Chondrocyte (in vitro differentiated cells): ENCODE results near the gene RAB14. TPM values are rescaled to one million over a fixed set of nuclear protein-coding genes. Genes with fewer than 3 reads are reported as not detected.

Experiments used
- DNase-seq: peaks from one replicate; pipeline ENCODE4 v3.0.0; 2021; ENCODE audit warnings: mixed read lengths, low spot score
- H3K27ac Mint-ChIP-seq: one replicate; pipeline ENCODE4 v1.8.0; 2021; ENCODE audit warnings: mild to moderate bottlenecking, moderate library complexity, mixed read lengths; ENCODE audit not compliant: unreplicated experiment
- H3K27me3 Mint-ChIP-seq: 2 replicates; pipeline ENCODE4 v1.8.0; 2021; ENCODE audit warnings: low read depth, mixed read lengths
- H3K36me3 Mint-ChIP-seq: 2 replicates; pipeline ENCODE4 v1.8.0; 2021; ENCODE audit warnings: low read depth, mixed read lengths
- H3K4me1 Mint-ChIP-seq: 2 replicates; pipeline ENCODE4 v1.8.0; 2021; ENCODE audit warnings: low read depth, mild to moderate bottlenecking, mixed read lengths
- H3K4me3 Mint-ChIP-seq: one replicate; pipeline ENCODE4 v1.8.0; 2021; ENCODE audit warnings: mild to moderate bottlenecking, moderate library complexity, mixed read lengths; ENCODE audit not compliant: unreplicated experiment
- H3K9me3 Mint-ChIP-seq: 2 replicates; pipeline ENCODE4 v1.8.0; 2021; ENCODE audit warnings: low read depth, mixed read lengths
- CTCF ChIP-seq: fragments of 200-600 bp; sonication (generic); IDR thresholded peaks from 2 replicates; pipeline ENCODE4 v1.5.0; 2021; ENCODE audit warnings: antibody characterized with exemption, mild to moderate bottlenecking, moderate library complexity
- total RNA-seq: library from RNA; stranded (reverse); gene quantifications from 3 replicates; pipeline ENCODE4 v1.2.1, GENCODE V29; 2021

RAB14 gene
- total RNA-seq, 1 donor from 2014 or later, result 64.3 TPM

GRCh38 chr9:121213136-121213806 is 11.6 kb upstream of the RAB14 start:
- peak; percentile 98 for TF ChIP-seq CTCF
- no peak for DNase-seq
- no peak overlapping the region for H3K4me3 Mint-ChIP-seq
- peak overlapping the region; percentile 76 for H3K27ac Mint-ChIP-seq
- H3K27me3 Mint-ChIP-seq, result no peaks in the 10 kb centered on the region
- H3K4me1 Mint-ChIP-seq, result peaks cover 9% of the 10 kb centered on the region
- H3K9me3 Mint-ChIP-seq, result no peaks in the 10 kb centered on the region
- H3K36me3 Mint-ChIP-seq, result no peaks in the 10 kb centered on the region

GRCh38 chr9:121210536-121210935 is 8.9 kb upstream of the RAB14 start:
- Mint-ChIP-seq H3K27ac (no peak overlapping the region), H3K9me3 (no peaks in the 10 kb centered on the region), H3K4me1 (peaks cover 5% of the 10 kb centered on the region), H3K36me3 (no peaks in the 10 kb centered on the region), H3K4me3 (no peak overlapping the region), H3K27me3 (no peaks in the 10 kb centered on the region)
- DNase-seq, result no peak
- no peak for TF ChIP-seq CTCF

- Mint-ChIP-seq H3K9me3 (no peaks in the 10 kb centered on the region), H3K4me3 (no peak overlapping the region), H3K27me3 (no peaks in the 10 kb centered on the region), H3K4me1 (peaks cover under 1% of the 10 kb centered on the region), H3K27ac (no peak overlapping the region), H3K36me3 (no peaks in the 10 kb centered on the region)
- no peak for DNase-seq
- TF ChIP-seq CTCF, result no peak
Observed at GRCh38 chr9:121207371-121207940, 5.8 kb upstream of the RAB14 start.

GRCh38 chr9:121206516-121207370 is 5.1 kb upstream of the RAB14 start:
- H3K9me3 Mint-ChIP-seq, result no peaks in the 10 kb centered on the region
- no peaks in the 10 kb centered on the region for H3K36me3 Mint-ChIP-seq
- no peak for TF ChIP-seq CTCF
- H3K27ac Mint-ChIP-seq, result no peak overlapping the region
- peaks cover 7% of the 10 kb centered on the region for H3K4me1 Mint-ChIP-seq
- H3K27me3 Mint-ChIP-seq, result no peaks in the 10 kb centered on the region
- no peak for DNase-seq
- H3K4me3 Mint-ChIP-seq, result no peak overlapping the region

GRCh38 chr9:121204611-121205010 is 2.9 kb upstream of the RAB14 start:
- H3K27ac Mint-ChIP-seq, result no peak overlapping the region
- no peaks in the 10 kb centered on the region for H3K27me3 Mint-ChIP-seq
- H3K36me3 Mint-ChIP-seq, result no peaks in the 10 kb centered on the region
- no peak overlapping the region for H3K4me3 Mint-ChIP-seq
- no peak for DNase-seq
- no peaks in the 10 kb centered on the region for H3K9me3 Mint-ChIP-seq
- H3K4me1 Mint-ChIP-seq, result peaks cover 18% of the 10 kb centered on the region
- no peak for TF ChIP-seq CTCF
